GM12801 (cell line): Measurements from ENCODE around the gene CTNNA3.

Experiments used
- CTCF ChIP-seq: IDR thresholded peaks from one replicate; pipeline ENCODE4 v1.5.1; 2011; ENCODE audit warnings: control low read depth; ENCODE audit not compliant: insufficient read length; ENCODE audit errors: extremely low read depth

CTNNA3 gene

DNA sequence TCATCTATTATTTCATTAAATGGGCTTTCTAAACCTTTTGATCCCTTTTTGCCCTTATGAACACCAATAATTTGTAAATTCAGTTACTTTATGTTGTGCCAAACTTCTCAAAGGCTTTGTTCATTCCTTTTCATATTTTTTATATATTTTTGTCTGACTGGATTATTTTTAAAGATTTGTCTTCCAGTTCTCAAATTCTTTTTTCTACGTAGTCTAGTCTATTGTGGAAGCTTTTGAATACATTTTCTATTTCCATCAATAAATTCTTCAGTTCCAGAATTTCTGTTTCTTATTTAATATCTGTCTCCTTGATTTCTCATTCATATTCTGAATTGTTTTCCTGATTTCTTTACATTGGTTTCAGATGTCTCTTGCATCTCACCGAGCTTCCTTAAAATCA, 108.2 kb downstream of the CTNNA3 start:
- TF ChIP-seq CTCF: no peak

DNA sequence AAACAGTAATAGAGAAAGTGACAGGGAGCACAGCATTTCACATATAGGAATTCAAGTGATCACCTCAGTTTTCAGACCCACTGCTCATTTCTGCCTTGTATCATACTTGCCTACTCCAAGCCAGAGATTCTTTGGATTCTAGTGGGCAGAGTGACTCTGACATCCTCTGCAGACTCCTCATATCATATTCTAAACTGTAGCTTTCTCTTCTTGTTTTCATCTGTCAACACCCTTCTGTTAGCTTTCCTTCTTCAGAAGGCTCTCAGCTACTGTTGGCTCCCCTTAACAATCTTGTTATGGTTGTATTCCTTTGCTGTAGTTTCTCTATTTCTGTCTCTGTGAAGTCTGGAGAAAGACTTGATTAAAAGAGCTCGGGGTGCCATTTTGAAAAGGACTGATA, 120.5 kb downstream of the CTNNA3 start:
- no peak for TF ChIP-seq CTCF

GRCh38 chr10:67573484-67573883, 122.5 kb downstream of the CTNNA3 start:
- TF ChIP-seq CTCF: no peak

GRCh38 chr10:67571503-67571902, 124.5 kb downstream of the CTNNA3 start:
- no peak for TF ChIP-seq CTCF

DNA sequence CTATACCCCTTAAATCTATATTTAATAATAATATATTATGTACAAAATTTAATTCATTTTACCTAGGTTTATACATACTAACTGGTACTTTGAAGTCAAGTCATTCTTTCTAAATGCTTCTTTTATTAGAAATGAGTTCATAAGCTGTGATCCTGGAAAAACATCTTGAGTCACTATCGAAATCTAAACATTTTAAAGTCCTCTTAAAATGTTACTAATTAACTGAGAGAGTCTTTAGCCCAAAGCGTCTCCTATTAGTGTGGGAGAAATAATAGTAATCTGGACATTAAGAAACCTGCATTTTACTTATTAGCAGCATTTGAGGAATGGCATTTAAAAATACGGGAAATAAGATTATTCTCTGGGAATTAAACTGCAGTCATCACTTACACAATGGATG, 142.7 kb downstream of the CTNNA3 start:
- no peak for TF ChIP-seq CTCF

DNA sequence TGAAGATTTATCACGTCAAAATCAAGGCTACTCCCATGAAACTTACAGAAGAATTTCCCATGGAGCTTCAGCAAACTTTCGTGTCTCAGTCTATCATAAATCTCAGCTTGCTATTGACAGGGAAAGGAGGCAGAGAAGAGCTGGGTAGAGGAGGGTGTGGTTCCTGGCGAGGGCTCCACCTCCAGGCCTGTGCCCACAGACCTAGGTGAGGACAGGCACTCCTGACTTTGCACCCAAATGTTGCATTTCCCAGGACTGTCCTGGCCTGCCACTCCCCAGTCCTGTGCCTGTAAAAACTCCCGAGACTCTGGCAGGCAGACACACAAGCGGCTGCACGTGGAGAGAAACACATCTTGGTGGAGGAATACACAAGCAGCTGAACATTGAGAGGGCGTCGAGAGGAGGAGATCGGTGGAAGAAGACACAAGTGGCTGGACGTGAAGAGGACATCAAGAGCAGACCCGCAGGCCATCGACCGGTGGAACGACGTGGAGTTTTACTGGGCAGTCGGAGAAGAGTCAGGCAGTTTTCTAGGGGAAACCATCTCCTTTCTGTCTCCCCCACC, 145.1 kb downstream of the CTNNA3 start:
- no peak for TF ChIP-seq CTCF

- no peak for TF ChIP-seq CTCF
Measured at GRCh38 chr10:67550046-67550445, 145.9 kb downstream of the CTNNA3 start.

DNA sequence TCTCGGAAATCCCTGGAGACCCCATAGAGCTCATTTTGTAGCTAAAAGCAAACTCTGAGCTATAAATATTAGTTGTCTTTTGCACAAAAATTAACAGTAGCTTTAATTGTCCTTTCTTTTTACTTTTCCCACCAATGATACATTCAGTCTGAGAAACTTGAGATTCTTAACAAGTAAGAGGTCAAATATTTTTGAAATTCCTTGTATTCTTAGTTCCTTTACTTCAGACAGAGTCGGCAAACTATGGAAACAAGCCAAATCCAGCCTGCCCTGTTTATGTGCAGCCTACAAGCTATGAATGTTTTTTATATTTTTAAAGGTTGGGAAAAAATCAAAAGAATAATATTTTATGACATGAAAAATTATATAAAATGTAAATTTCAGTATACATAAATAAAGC, 146.6 kb downstream of the CTNNA3 start:
- no peak for TF ChIP-seq CTCF
